ENCODE results near the gene ST3GAL5.

GRCh38 chr2:85797263-85797660, 91.5 kb downstream of the ST3GAL5 start:
- no peak for TF ChIP-seq CTCF (IDR thresholded peaks at IDR 0.05; ENCODE audit: control extremely low read depth in 1 of 3, insufficient read depth in 1 of 3, low read depth in 1 of 3, low read length in 3 of 3)
- TF ChIP-seq MAX (IDR thresholded peaks at IDR 0.05): no peak
- no peak for TF ChIP-seq POLR2AphosphoS5 (IDR thresholded peaks at IDR 0.05; ENCODE audit: low read depth, low read length)
- TF ChIP-seq GABPA (IDR thresholded peaks at IDR 0.05; ENCODE audit: borderline replicate concordance, insufficient read depth, low read length): no peak
- no peak for TF ChIP-seq POLR2A (IDR thresholded peaks at IDR 0.05; ENCODE audit: control extremely low read depth in 1 of 2, low read depth in 2 of 2, low read length in 2 of 2)
- TF ChIP-seq ASH2L (IDR thresholded peaks at IDR 0.05; ENCODE audit: low read length): no peak
- TF ChIP-seq ATF3 (IDR thresholded peaks at IDR 0.05; ENCODE audit: insufficient read depth, low read depth, low read length): no peak
- TF ChIP-seq EP300 (IDR thresholded peaks at IDR 0.05; ENCODE audit: borderline replicate concordance in 1 of 2, low read depth in 2 of 2, low read length in 2 of 2): no peak
- TF ChIP-seq TAF1 (IDR thresholded peaks at IDR 0.05; ENCODE audit: low read depth, low read length): no peak
- TF ChIP-seq EZH2 (IDR thresholded peaks at IDR 0.05; ENCODE audit: low read depth, low read length, severe bottlenecking): no peak
- no peak for TF ChIP-seq E2F6 (IDR thresholded peaks at IDR 0.05)

Measured in H1 (cell line).